HG03342 (cell line): ENCODE results near the gene ABCA4.

Source experiments
- ATAC-seq: cut with Tn5 transposase; IDR thresholded peaks from one replicate; pipeline ENCODE4 v1.9.1; 2021; ENCODE audit warnings: mild to moderate bottlenecking, moderate library complexity; ENCODE audit not compliant: unreplicated experiment

The ABCA4 gene

DNA sequence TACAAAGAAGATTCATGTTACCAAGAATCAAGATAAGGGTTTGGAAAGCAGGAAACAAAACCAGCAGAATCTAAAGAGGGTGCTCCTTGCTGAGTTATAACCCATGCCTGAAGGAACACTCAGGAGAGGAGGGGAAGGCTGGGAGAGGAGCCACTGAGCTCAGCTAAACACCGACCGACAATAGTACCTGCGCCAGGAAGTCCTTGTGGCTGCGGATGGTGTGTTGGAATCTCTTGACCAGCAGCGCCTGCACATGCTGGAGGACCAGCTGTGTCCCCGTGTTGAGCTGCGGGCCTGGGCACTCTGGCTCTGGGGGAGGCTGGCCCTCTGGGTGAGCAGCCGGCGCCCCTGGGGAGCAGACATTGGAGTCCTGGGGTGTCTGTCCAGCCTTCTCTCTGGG lies 89.4 kb downstream of the ABCA4 start:
- ATAC-seq: no peak

DNA sequence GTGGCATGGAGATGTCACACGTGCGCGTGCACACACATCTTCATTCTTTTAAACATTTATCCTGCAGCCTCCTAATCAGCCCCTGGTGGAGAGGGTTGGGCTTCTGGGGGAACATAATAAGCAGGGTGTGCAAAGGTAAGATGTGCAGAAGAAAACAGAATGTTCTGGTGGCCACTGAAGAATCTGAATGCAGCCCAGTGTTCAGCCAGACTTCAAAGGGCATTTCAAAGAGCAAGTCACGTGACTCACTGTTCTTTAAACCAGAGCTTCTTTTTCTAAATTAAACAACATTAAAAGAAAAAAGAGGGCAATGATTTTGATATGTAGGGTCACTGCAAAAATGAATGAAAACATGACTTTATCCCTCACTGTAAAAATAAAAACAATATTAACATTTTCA lies 89.8 kb downstream of the ABCA4 start:
- no peak for ATAC-seq

DNA sequence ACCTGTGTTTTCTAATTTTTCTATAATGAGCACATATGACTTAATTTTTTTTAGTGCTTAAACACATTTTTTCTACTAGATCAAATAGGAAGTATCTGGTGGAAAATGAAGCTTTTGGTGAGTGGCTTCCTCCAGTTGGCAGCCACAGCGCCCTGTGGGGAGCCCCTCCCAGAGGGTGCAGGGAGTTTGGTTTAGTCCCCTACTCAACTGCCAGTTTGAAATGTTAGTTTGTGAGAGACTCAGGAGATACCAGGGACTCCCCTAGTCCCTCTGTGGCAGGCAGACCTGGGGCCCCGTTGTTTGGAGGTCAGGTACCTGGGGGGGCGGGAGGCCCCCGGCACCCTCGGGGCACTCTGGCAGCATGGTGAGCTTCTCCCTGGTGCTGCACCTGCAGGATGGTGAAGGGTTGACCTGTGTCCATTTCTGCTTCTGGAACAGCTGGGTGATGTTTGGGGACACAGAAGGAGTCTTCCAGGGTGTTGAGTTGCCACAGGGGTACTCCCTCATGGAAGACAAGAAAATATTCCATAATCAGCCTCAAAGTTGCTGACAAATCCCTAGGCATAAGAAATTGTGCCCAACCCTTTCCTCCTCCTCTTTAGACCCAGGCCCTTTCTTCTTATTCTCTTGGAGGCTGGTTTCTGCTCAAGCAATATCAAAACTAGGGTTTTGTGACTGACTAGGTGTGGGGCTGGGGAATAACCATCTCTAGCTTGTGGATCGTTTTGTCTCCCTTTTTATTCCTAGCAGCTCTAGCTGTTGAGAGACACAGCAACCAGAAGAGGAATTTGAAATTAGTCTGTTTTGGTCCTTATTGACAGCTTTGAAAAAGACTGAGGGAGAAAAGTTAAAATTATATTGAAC lies 91.6 kb downstream of the ABCA4 start:
- ATAC-seq: no peak

DNA sequence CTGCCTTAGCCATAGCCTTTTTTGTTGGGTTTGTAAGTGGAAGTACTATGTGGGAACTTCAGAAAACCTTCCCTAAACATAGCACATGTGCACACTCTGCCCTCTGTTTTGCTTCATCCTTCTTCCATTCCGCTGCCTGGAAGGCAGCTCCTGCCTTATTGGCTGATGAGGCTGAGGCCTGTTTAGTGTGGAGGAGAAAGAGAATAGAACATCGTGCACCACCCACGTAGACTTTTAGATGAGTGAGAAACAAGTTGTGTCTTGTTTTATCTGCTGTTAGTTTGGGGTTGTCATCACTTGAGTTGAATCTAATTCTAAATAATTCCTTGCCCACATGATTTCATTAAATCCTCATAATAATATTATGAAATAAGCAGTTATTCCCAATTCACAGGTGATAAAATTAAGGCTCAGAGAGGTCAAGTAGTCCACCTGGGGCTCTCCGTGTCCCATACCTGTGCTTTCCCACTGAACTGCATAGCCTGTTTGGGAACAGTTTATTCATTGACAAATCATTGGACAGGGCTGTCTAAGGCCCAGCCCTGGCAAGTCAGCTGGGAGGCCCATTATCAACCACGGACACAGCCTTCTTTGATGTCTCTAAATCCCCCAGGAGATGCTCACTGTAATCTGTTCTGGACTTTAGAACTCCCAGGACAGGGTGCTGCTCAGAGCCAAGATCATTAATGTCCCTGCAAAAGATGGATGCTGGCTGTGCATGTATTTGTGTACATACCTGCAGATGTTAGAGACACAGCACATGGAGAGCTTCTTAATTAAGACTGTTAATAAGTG lies 93.0 kb downstream of the ABCA4 start:
- no peak for ATAC-seq

DNA sequence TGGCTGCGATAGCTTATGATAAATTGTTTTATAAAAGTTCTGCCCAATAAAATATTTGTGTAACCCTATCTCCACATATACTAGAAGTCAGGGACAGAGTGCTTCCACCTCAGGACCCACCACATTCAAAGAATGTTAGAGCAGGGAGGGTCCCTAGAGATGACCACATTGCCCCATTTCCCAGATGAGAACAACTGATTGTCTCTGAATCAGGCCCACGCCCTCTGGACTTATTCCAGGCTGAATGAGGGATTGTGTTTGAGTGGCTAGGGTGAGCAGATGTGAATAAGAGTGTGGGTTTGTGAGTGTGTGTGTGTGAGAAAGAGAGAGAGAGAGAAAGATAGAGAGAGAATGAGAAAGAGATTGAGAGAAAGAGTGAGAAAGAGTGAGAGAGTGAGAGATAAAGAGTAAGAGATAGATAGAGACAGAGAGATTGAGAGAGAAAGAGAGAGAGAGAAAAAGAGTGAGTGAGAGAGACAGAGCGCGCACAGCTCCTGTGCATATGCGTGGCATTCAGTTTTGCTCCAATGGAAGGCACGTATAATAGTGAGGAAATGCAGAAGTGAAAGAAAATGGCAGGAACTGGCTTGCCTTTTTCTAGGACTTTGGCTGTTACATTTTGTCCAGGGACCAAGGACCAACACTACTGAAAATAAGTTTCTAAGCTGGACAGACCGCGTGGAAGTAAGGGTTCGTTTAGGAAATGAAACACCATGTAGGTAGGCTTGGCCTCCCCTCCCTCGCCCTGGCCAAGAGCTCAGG lies 94.1 kb downstream of the ABCA4 start:
- no peak for ATAC-seq

DNA sequence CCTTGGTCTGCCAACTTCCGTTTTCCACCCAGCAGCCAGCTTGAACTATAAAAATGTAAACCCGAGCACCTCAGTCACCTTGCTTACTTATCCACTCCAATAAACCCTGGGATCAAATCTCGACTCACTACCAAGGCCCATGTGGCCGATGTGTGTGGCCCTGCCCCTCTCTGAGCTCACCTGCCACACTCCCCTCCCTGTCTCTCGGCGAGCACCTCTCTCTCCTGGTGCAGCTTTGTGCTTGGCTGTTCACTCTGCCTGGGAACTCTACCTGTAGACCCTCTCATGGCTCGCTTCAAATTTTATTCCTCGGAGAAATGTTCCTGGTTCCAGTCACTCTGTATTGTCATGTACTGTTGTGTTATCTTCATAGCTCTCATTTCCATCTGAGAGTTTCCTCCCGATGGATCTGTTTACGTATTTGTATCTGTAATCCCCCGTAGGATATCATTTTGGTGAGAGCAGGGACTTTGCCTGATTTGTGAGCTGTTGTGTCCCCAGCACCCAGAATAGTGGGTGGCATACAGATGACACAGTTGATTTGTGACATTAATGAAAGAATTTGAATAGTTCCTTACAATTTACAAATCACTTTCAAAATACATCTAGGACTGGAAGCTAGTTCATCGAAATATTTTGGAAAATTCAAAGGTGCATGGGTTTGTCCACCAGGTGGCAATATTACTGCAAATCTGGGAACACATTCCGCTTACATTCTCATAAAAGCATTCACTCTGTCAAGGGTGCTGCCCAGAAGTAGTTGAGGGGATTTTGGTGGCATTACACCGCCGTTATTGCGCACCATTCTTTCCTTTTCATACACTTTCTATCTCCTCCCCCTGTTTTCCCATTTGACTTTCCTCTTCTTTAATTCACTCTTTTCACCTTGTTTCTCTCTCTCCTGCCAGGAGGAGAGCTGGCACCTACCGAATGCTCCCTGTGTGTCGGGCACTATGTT lies 95.3 kb downstream of the ABCA4 start:
- ATAC-seq: no peak

DNA sequence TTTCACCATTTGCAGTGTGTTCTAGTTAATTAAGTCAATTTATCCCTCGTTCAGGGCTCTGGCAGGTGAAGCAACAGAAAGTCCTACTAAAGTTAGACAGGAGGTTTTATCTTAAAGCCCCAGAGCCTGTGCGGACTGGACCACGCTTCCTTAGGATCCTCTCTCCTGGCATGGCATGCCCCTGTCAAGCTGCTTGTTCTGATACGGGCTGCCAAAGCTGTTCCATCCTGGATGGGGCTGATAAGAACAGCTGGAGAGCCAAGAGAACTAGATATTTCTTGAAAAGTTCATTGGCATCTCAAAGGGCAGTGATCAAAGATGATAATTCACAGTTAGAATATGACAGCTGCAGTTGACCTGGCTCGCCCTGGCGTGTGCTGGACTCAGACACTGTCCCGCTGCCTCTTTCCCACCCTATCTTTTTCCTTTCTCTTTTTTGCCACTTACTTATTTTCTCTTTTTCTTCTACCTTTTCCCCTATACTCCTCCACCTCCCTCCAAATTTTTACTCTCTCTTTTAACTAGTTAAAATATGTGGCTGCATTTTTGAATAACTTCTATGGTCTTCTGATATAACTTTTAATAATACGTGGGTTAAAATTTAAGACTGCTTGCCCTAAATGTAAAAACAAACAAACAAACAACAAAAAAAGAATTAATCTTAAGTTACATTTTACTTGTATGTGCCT lies 96.7 kb downstream of the ABCA4 start:
- no peak for ATAC-seq

DNA sequence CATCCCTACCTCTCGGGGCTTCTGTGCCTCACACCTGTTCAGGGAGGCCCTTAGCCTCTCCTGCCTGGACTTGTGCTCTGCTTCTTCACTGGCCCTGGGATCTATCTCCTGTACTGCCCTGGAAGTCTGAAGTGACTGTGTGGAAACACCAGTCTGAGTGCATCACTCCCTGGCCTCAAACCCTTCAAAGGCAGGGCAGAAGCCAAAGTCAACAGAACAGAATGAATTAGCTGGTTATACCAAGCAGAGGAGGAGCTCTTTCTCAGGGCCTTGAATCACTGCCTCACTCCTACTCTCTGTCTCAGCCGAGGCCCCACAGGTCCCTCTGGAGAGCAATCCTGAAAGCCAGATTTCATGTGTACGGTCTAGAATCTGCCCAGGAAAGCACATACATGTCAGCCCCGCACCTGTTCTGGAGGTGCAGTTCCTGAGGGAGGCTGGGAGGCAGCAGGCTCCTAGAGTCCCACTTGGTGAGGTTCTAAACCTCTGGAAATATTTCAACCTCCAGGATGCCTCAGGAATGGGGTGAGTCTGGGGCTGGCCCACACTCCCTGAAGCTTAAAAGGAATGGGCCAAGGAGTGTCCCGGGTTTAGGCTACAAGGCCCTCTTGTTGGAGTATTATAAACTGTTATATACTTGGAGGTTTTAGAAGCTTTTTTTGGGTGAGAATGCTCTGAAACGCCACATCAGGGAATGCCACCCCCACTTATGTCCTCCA lies 98.3 kb downstream of the ABCA4 start:
- no peak for ATAC-seq

DNA sequence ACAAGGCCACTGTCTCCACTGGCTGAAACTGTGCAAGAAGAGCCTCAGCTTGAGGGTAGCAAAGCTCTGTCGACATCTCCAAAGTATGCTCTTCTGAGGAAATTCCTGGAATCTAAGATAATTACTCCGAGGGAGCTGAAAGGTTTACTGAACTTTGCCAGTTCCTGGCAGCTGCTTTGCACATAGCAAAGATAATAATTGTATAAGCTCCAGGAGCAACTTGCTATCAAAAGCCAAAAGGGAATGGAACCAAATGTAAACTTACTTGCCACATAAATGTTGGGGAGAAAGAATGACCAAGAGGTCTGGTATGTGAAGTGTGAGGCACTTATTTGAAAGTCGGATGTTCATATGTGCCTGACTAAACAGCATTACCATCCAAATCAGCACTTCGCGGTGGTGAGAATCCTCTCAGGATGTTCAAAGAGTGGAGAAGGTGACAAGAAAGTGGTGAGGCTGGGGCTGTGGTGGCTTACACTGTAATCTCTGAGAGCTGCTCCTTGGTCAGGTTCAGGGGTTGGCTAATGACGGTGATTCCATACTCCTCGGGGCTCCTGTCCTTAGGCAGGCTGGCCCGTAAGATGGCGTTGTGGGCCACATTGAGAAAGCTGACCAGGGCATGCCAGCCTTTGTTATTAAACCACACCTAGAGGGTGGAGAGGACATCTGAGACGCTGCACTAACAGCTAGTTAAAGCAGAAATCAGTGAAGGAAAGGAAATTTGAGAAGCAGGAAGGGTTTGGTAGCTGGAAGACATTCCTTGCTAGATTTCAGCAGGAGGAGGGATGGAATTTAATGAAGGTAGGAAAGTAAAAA lies 100.0 kb downstream of the ABCA4 start:
- ATAC-seq: no peak

DNA sequence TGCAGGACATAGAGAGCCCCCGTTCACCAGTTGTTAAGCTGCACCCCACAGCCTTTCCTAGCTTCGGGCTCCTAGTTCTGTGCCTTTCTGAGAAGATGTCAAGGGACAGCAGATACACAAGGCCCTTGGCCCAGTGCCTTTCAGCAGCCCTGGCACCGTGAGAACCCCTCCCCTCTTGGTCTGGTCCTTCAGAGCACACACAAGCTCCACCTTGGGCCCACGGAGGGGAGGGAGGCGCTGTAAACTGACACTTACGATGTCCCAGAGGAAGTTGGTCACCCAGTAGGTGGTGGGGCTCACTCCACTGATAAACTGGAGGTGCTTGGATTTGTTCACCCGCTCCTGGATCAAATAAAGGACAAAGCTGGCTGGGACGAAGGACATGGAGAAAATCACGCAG lies 101.6 kb downstream of the ABCA4 start:
- no peak for ATAC-seq

DNA sequence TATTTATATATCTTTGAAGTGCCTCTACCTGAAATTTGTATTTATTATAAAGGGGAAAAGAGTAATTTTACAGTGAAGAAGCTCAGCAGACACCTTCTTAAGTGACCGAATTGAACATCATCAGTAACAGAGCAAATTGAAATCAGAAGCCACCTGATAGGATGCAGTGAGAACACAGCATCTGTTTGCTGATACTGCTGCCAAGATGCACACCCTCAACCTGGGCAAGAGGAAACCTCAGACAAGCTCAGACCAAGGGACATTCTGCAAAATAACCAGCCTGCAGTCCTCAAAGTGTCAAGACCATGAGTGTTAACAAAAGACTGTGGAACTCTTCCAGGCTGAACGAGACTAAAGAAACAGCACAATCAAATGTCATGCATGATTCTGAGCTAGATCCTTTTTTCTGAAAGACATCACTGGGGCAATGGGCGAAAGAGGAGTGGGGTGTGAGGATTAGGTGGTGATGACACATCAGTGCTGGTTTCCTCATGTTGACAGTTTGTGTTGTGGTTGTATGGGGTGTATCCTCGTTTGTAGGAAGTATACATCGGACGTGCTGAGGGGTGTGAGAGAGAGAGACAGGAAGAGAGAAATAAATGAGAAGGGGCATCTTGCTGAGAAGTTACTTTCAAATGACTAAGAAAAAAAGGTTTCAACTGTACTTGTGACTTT lies 103.7 kb downstream of the ABCA4 start:
- ATAC-seq: no peak

DNA sequence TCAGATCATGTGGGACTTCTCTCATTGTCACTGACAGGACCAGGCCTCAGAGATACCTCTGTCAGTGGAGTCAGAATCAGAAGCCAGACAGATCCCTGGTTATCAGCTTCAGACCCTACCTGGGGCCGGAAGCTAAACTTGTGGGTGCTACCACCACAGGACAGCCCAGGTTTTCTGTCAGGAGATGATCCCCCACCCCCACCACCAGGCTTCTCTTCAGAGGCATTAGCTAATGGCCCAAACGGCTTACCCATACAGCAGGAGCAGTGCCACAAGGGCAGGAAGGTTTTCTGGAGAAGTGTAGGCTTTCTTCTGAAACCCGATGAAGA lies 105.5 kb downstream of the ABCA4 start:
- ATAC-seq: no peak

DNA sequence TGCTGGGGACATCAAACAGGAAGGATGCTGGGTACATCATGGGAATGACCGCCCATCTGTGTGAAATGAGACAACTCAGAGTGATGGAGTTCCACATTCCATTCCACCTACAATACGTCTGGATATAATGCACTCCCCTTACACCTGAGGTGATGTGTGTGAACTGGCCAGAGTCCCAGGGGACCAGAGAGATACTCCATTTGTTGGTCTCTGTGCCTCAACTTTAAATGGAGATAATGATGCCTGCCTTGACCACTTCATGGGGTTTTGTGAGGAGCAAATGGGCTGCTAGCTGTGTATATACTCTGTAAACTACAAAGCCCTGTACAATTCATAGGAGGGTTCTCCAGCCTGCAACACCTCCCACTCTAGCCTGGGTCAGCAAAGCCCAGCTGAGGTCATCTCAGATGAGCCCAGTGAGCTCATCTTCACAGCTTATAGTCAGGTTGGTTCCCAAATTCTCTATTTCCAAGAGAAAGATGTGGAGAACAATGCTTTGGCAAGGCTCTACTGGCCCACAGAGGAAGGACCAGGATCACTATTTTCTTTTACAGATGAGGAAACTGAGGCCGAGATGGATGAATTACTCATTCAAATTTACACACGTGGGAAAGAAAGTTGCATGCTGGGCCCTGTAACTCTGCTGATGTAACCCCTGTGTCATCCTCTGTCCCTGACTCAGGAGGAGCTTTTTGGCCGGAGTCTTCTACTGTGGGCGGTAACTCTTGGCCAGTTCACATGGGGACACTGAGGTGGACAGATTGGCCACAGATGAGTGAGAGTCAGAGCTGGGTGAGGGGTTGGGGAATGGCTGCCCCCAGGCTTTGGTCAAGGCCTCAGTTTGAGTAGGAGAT lies 106.1 kb downstream of the ABCA4 start:
- no peak for ATAC-seq

DNA sequence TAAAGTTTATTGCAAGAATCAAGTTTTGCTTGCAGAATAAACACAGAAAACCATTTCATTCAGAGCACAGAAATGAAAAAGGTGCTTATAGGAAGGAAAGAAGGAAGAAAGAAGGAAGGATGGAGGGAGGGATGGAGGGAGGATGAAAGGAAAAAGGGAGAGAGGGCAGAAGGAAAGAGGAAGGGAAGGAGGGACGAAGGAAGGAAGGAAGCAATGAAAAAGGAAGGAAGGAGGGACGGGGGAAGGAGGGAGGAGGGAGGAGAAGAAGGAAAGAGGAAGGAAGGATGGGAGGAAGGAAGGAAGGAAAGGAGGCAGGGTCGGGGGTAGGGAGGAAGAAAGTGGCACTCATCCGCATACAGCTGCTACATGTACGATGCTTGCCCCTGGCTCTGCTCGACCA lies 106.9 kb downstream of the ABCA4 start:
- ATAC-seq: no peak

DNA sequence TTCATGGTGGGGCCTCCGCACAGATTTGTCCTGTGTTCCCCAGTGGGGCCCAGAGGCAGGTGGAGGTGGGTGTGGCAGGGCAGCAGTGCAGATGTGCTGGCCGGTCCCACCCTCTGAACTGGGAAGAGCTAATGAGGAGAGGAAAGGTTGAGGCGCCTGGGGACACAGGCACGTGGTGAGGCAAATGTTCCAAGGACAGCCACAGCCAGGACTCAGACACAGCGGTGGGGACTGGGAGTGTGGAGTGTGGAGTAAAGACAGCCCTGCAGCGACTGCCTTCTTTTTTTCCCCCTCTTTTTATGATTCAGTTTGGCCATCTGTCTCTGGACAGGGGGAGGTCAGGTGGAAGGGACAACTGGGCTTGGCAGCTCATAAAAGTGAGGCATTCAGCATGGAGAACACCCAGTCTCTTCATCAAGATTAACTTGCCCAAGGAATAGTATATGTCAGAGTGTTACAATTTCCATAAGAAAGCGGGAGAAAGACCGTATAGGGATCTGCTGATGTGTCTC lies 107.5 kb downstream of the ABCA4 start:
- no peak for ATAC-seq

DNA sequence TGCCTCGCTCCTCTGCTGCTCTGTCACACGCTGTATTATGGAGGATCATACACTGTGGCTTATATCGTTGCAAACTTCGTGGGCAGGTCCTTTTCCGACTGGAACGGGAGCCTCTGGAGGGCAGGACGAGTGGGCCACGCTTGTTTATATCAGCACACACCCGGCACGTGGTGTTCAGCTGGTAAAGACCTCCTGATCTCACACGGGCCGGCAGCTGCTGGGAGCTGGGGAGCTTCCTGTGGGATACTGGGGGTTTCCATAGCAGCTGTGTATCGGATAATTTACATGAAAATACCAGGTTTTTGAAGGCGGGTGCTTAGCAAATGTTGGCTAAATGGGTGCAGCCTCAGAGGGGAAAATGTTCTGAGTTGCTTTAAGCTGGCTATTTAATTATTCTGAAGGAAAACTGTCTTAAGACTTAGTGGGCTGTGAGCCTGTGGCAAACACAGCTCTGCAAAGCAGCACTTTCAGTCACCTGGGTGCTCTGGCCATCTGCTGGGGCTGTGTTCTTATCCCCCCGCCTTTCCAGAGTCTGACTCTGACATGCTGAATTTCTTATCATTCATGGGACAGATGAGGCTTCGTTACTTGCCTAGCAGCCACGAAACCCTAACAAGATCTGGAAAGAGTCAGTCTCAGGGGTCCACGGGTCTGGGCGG lies 108.1 kb downstream of the ABCA4 start:
- no peak for ATAC-seq
